A172 (cell line): ENCODE data around the gene PLD2. TPM values are rescaled to one million over a fixed set of nuclear protein-coding genes. Genes with fewer than 3 reads are reported as not detected.
"Not testable (repeated sequence)": the region's sequence is repeated elsewhere in the genome, so short reads cannot be mapped to it uniquely, and the experiment has no call there.

Experiments
- DNase-seq: peaks from one replicate; pipeline ENCODE4 v3.0.0-alpha.2; 2015; ENCODE audit warnings: low spot score
- total RNA-seq: library from RNA; depleted of rRNA; stranded (reverse); fragments of >200 nt; shearing (Covaris generic); gene quantifications from 2 replicates; pipeline ENCODE4 v1.2.3, GENCODE V29; 2014; rRNA removed

The PLD2 gene
- total RNA-seq, 1 experiment from 2014 or later, result 18.0 TPM

- DNase-seq, result no peak
Measured at GRCh38 chr17:4856937-4857314, 50.0 kb downstream of the PLD2 start.

- DNase-seq, result not testable (repeated sequence)
Measured at GRCh38 chr17:4857347-4857746, 50.4 kb downstream of the PLD2 start.

GRCh38 chr17:4858068-4858881, 51.3 kb downstream of the PLD2 start:
- no peak for DNase-seq

GRCh38 chr17:4858882-4859260, 51.9 kb downstream of the PLD2 start:
- DNase-seq, result peak; percentile 54

GRCh38 chr17:4859816-4860625, 53.1 kb downstream of the PLD2 start:
- no peak for DNase-seq

- DNase-seq, result no peak
Measured at GRCh38 chr17:4860651-4861050, 53.7 kb downstream of the PLD2 start.

GRCh38 chr17:4861052-4861451, 54.1 kb downstream of the PLD2 start:
- DNase-seq, result no peak

- no peak for DNase-seq
Measured at GRCh38 chr17:4862720-4863119, 55.8 kb downstream of the PLD2 start.

- no peak for DNase-seq
Measured at GRCh38 chr17:4863321-4863720, 56.4 kb downstream of the PLD2 start.

GRCh38 chr17:4867535-4867934, 60.6 kb downstream of the PLD2 start:
- not testable (repeated sequence) for DNase-seq

- DNase-seq, result not testable (repeated sequence)
Measured at GRCh38 chr17:4869058-4869998, 62.4 kb downstream of the PLD2 start.

GRCh38 chr17:4870855-4871254, 63.9 kb downstream of the PLD2 start:
- no peak for DNase-seq

GRCh38 chr17:4872786-4873185, 65.8 kb downstream of the PLD2 start:
- DNase-seq, result no peak

Other genes with a start within 250 kb of the PLD2 start
- gene GGT6, start 246.6 kb upstream of the PLD2 start, total RNA-seq, result not detected in 2 replicates
- 0.34 and 1.8 TPM in 2 replicates for gene SMTNL2, start 222.6 kb upstream of the PLD2 start, total RNA-seq
- gene ALOX15, start 165.5 kb upstream of the PLD2 start, total RNA-seq, result not detected in 2 replicates
- gene PELP1, start 103.0 kb upstream of the PLD2 start, total RNA-seq, result 23.5 and 29.5 TPM in 2 replicates
- 6.7 and 12.3 TPM in 2 replicates for gene ARRB2, start 96.5 kb upstream of the PLD2 start, total RNA-seq
- gene MED11, start 75.7 kb upstream of the PLD2 start, total RNA-seq, result 29.9 and 33.3 TPM in 2 replicates
- 0.07 and 0.21 TPM in 2 replicates for gene ZMYND15, start 67.3 kb upstream of the PLD2 start, total RNA-seq
- gene CXCL16, start 67.2 kb upstream of the PLD2 start, total RNA-seq, result 5.1 and 8.1 TPM in 2 replicates
- not detected in 2 replicates for gene TM4SF5, start 35.3 kb upstream of the PLD2 start, total RNA-seq
- gene VMO1, start 20.8 kb upstream of the PLD2 start, total RNA-seq, result not detected in 2 replicates
- gene GLTPD2, start 18.2 kb upstream of the PLD2 start, total RNA-seq, result not detected in 2 replicates
- gene PSMB6, start 11.0 kb upstream of the PLD2 start, total RNA-seq, result 351 and 425 TPM in 2 replicates
- 31.4 and 31.6 TPM in 2 replicates for gene MINK1, start 26.2 kb downstream of the PLD2 start, total RNA-seq
- 0.07 and 0.48 TPM in 2 replicates for gene C17orf107, start 92.4 kb downstream of the PLD2 start, total RNA-seq
- not detected in 2 replicates for gene CHRNE, start 95.9 kb downstream of the PLD2 start, total RNA-seq
- gene GP1BA, start 125.1 kb downstream of the PLD2 start, total RNA-seq, result 0.17 TPM in 1 of 2 replicates, not detected in the other
- gene SLC25A11, start 132.9 kb downstream of the PLD2 start, total RNA-seq, result 80.8 and 82.6 TPM in 2 replicates
- 48.2 and 49.2 TPM in 2 replicates for gene RNF167, start 133.1 kb downstream of the PLD2 start, total RNA-seq
- 1,113 and 1,180 TPM in 2 replicates for gene PFN1, start 141.4 kb downstream of the PLD2 start, total RNA-seq
- 4.0 and 12.3 TPM in 2 replicates for gene ENO3, start 144.0 kb downstream of the PLD2 start, total RNA-seq
- gene SPAG7, start 160.7 kb downstream of the PLD2 start, total RNA-seq, result 74.4 and 90.6 TPM in 2 replicates
- gene CAMTA2, start 180.5 kb downstream of the PLD2 start, total RNA-seq, result 2.4 and 7.1 TPM in 2 replicates
- gene INCA1, start 190.4 kb downstream of the PLD2 start, total RNA-seq, result 0.88 and 1.5 TPM in 2 replicates
- gene KIF1C, start 190.8 kb downstream of the PLD2 start, total RNA-seq, result 123 and 125 TPM in 2 replicates
- 0.05 and 0.16 TPM in 2 replicates for gene SLC52A1, start 228.3 kb downstream of the PLD2 start, total RNA-seq